HG03175 (cell line): ENCODE data around the gene MTSS2.

Source experiments
- ATAC-seq: cut with Tn5 transposase; IDR thresholded peaks from one replicate; pipeline ENCODE4 v1.9.1; 2021; ENCODE audit warnings: mild to moderate bottlenecking, moderate library complexity; ENCODE audit not compliant: unreplicated experiment

The MTSS2 gene

GRCh38 chr16:70700101-70701020 is 14.5 kb upstream of the MTSS2 start:
- ATAC-seq: no peak

- ATAC-seq: no peak
Observed at GRCh38 chr16:70699696-70700095, 13.8 kb upstream of the MTSS2 start.

DNA sequence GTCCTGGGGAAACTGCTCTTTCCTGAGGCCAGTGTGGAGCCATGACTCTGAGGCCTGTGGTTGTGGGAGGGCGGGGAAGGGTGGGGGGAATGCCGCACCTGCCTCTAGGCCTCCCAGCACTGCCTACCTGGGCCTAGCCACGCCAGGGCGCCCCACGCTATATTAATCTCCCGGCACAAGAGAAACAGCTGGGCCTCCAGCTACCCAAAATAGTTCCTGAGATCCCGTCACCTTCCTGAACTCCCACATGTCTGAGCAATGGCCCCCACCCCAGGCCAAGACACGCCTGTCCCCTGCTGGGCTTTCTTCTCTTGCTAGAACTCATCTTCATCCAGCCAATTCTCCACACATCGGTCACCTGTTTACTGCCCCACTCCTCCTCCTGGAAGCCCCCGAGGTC is 13.0 kb upstream of the MTSS2 start:
- ATAC-seq: no peak

DNA sequence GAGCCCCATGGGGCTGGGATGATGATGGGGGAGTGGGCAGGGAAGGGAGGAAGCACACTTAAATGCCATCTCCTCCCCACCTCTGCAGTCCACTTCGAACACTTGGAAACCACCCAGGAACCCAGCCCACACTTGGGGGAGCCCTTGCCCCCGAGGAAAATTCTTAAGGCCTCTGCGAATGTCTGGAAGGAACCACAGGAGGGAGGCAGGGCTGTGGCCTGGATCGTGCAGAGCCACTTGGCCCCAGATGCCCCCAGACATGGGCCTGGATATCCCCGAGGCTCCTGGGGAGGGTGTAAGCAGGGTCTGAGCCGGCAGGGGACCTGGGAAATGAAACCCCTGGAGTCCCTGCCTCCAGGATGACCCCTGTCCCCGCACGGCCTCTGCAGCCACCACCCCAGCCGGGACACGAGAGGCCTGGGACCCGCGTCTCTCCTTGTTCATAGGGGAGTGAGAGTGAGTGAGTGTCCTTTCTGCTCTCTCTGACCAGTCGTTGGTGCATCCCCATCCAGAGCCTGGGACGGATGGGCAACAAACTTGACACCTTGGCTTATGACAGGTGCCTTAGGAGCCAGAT is 11.8 kb upstream of the MTSS2 start:
- ATAC-seq: no peak

- no peak for ATAC-seq
Observed at GRCh38 chr16:70696952-70697593, 11.2 kb upstream of the MTSS2 start.

GRCh38 chr16:70696355-70696754 is 10.5 kb upstream of the MTSS2 start:
- ATAC-seq: no peak

DNA sequence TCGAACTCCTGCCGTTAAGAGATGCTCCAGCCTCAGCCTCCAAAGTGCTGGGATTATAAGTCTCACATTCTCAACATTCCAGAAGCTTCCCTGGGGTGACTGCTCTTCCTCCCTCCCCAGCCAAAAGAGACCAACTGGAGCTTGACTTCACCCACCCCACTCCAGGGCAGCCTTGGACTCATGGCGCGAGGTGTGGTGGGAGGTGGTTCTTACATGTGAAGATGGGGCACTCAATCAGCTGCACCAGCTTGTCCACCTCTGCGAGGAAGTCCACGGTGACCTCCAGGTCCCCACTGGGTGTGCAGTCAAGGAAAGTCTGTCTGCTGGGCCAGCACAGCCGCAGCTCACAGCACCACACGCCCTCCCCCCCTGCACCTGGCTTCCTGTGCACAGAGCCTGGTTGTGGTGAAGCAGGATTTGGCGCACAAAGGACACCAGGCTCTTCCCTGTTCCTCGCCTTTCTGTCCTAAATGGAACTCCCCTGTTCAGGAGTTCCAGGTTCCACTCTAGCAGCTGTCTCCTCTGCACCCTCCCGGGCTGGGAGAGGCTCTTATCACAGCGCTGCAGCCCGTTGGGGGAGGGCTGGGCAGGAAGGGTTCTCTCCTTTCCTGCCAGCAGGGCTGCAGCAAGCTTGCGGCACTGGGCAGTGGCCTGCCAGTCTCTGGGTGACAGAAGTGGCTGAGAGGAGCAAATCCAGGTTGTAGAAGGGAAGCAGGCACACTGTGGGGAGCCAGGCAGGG is 9.6 kb upstream of the MTSS2 start:
- ATAC-seq: no peak

GRCh38 chr16:70694868-70695218 is 9.0 kb upstream of the MTSS2 start:
- ATAC-seq: no peak

DNA sequence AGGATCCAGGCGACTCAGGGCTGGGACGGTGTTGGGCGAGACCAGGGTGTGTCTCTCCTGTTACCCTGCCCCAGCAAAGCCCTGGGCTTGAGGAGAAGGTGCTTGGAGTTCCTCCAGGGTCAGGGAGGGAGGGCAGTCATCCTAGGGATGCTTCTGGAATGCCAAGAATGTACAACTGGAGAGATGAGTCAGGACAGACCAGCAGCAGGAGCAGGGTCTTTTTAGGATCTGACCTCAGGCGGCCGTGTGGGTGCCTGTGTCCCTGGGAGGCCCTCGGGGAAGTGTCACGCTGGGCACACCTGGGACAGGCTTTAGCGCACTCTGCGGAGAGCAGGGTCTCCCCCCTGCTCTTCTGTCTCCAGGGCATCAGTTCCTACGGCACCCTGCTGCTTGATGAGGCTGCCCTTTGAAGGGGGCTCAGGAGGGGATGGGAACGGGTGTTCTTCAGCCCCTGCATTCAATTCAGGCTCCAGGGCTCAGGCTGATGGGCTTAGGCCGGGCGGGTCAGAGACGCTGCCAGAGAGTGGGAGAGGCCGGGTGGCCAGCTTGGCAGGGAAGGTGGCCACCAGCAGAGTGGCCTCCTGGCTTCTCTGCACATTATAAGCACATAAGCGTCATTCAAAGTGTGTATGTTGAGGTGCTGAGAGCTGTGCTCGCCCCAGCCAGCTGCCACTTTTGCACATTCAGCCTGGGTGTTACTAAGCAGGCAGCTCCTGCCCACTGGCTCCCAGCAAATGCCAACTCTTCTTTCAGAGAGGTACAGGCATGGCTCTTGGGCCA is 8.4 kb upstream of the MTSS2 start:
- ATAC-seq: no peak

- no peak for ATAC-seq
Observed at GRCh38 chr16:70692873-70693671, 7.2 kb upstream of the MTSS2 start.

DNA sequence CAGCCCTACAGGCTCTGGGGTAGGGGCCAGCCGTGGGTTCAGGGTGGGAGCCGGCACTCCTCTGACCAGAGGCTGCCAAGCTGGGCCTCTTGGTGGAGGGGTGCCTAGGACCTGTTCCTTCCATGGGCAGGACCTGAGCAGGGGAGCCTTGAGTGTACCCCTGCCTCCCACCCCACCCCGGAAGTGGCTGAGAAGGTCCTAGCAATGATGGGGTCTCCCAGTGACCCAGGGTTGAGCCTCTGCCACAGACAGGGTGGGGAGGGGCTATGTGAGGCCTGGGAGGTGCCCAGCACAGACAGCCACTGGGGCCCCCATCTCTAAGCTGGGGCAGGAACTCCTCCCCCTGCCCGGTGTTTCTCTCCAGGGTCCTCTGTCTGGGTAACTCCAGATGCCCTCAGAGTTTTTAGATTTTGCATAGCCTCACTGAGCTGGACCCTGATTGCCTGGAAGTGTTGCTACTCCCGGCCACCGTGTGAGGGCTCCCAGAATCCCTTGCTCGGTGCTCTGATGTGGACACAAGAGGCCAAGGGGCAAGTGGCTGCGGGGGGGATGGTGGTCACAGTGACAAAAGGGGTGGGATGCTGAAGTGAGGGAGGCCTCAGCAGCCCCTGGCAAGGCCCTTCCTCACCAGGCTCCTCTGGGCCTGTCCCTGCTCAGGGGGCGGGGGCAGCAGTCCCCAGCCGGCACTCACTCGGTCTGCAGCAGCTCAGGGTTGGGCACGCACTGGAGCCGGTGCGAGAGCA is 6.4 kb upstream of the MTSS2 start:
- no peak for ATAC-seq

DNA sequence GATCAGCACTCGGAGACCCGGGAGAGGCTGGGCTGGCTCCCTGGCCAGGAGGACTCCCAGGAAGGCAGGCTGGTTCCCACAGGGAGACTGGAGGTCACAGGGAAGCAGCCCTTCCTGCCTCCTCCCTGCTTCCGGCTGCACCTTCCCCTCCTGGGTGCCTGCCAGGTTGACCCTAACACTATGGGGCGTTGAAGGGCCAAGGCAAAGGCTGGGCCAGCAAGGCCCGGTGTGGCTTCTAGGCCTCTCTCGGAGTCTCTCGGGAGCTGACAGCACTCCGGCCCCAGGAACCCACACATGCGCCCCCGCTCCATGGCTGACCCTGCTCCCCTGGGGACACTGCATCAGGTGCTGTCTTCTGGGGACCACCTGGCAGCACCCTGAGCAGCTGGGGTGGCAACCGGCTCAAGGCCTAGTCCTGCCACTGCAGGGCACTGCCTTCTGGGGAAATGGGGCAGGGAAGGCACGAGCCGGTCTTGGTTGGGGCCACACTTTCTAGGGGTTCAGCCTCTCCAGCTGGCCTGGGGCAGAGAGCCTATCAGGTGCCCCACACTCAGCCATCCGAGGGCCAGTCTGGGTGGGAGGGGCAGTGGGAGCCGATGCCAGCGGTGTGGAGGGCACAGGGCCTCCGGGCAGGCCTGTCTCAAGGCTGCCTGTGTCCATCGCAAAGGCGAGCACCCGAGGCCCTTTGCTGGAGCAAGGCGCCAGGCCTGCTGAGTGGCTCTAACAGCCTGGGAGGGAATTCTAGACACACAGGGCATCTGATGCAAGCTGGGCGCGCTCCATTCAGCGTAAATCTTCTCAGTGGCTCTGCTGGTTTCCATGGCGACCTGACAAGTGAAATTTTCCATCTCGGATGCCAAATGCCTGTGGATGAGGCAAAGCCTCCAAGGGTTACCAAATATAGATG is 5.6 kb upstream of the MTSS2 start:
- no peak for ATAC-seq

DNA sequence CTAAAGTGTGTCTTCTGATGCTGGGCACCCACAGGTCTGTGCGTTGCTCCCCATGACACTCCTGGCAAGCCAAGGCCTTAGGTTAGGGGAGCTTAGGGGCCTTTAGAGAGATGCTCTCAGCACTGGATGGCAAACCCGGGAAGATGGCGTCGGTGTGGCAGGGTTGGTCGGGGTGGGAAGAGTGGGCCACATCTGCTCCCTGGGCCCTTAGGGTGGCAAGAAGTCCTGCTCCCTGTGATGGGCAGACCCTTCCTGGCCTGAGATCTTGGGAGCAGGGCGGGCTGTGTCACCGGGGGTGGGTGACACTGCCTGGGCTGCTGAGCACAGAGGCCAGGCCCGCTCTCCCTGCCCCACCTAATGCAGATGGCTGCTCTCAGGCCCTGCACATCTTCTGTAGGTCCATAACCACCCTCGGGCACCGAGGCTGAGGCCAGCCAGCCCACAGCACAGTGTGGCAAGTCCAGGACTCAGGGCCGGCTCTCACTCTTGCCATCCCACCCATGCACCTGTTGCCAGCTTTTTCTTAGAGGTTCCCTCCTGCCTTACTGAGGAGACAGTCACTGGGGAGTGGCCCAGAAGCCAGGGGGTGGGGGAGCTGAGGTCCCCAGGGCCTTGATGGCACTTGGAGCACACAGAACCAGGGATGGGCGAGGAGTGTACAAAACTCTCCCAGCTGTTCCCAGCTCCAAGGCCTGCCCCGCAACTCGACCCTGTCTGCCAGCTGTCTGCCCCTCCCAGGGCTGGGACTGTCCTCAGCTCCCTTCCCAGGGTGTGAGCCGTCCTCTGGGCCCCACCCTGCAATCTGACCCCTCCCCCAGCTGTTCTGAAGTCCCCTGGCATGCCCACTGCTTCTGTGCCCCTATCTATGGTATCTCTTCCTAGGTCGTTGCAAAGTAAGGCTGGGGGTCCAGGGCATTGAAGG is 4.4 kb upstream of the MTSS2 start:
- no peak for ATAC-seq

GRCh38 chr16:70689035-70689969 is 3.4 kb upstream of the MTSS2 start:
- ATAC-seq: no peak

GRCh38 chr16:70688246-70688742 is 2.4 kb upstream of the MTSS2 start:
- no peak for ATAC-seq
